Measurements from ENCODE around the gene NRP2.

NRP2 gene

GRCh38 chr2:205816268-205816667 lies 134.0 kb downstream of the NRP2 start:
- Histone ChIP-seq H3K4me1 (ENCODE audit: insufficient read depth, low read length) (no peaks in the 10 kb centered on the region), H3K79me2 (ENCODE audit: insufficient read depth, low read length) (no peaks in the 10 kb centered on the region), H3K27me3 (ENCODE audit: insufficient read depth, low read length, poor library complexity) (no peaks in the 10 kb centered on the region), H4K20me1 (ENCODE audit: insufficient read depth, low read length) (no peaks in the 10 kb centered on the region), H3K9me3 (ENCODE audit: insufficient read depth, low read length, severe bottlenecking) (no peaks in the 10 kb centered on the region), H3K36me3 (ENCODE audit: insufficient read depth, low read length) (no peaks in the 10 kb centered on the region), H3K4me3 (ENCODE audit: low read depth in 1 of 2, low read length in 2 of 2) (no peak overlapping the region), H2AFZ (ENCODE audit: low read depth, low read length) (no peak overlapping the region), H3K4me2 (ENCODE audit: insufficient read depth, low read length) (no peak overlapping the region), H3K27ac (ENCODE audit: low read length) (no peak overlapping the region), H3K9ac (ENCODE audit: low read depth, low read length) (no peak overlapping the region)
- no peak for ATAC-seq (ENCODE audit: insufficient read depth, low read depth)
- DNase-seq = no peak
- TF ChIP-seq EZH2 (IDR thresholded peaks at IDR 0.05; ENCODE audit: borderline replicate concordance, low read depth, low read length, severe bottlenecking) = no peak
- TF ChIP-seq, protein P1, sequence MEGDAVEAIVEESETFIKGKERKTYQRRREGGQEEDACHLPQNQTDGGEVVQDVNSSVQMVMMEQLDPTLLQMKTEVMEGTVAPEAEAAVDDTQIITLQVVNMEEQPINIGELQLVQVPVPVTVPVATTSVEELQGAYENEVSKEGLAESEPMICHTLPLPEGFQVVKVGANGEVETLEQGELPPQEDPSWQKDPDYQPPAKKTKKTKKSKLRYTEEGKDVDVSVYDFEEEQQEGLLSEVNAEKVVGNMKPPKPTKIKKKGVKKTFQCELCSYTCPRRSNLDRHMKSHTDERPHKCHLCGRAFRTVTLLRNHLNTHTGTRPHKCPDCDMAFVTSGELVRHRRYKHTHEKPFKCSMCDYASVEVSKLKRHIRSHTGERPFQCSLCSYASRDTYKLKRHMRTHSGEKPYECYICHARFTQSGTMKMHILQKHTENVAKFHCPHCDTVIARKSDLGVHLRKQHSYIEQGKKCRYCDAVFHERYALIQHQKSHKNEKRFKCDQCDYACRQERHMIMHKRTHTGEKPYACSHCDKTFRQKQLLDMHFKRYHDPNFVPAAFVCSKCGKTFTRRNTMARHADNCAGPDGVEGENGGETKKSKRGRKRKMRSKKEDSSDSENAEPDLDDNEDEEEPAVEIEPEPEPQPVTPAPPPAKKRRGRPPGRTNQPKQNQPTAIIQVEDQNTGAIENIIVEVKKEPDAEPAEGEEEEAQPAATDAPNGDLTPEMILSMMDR (IDR thresholded peaks at IDR 0.05; ENCODE audit: borderline replicate concordance, extremely low read depth, low read length, poor library complexity, severe bottlenecking) = no peak

- TF ChIP-seq, protein P1 (IDR thresholded peaks at IDR 0.05; ENCODE audit: borderline replicate concordance, extremely low read depth, low read length, poor library complexity, severe bottlenecking) = no peak
- TF ChIP-seq EZH2 (IDR thresholded peaks at IDR 0.05; ENCODE audit: borderline replicate concordance, low read depth, low read length, severe bottlenecking) = no peak
- Histone ChIP-seq H3K4me2 (ENCODE audit: insufficient read depth, low read length) (no peak overlapping the region), H4K20me1 (ENCODE audit: insufficient read depth, low read length) (no peaks in the 10 kb centered on the region), H3K79me2 (ENCODE audit: insufficient read depth, low read length) (no peaks in the 10 kb centered on the region), H3K4me3 (ENCODE audit: low read depth in 1 of 2, low read length in 2 of 2) (no peak overlapping the region), H3K27me3 (ENCODE audit: insufficient read depth, low read length, poor library complexity) (no peaks in the 10 kb centered on the region), H3K9me3 (ENCODE audit: insufficient read depth, low read length, severe bottlenecking) (no peaks in the 10 kb centered on the region), H3K27ac (ENCODE audit: low read length) (no peak overlapping the region), H3K4me1 (ENCODE audit: insufficient read depth, low read length) (no peaks in the 10 kb centered on the region), H3K36me3 (ENCODE audit: insufficient read depth, low read length) (no peaks in the 10 kb centered on the region), H3K9ac (ENCODE audit: low read depth, low read length) (no peak overlapping the region), H2AFZ (ENCODE audit: low read depth, low read length) (no peak overlapping the region)
- DNase-seq (no peak), ATAC-seq (ENCODE audit: insufficient read depth, low read depth) (no peak)
Observed at GRCh38 chr2:205822579-205822978, 140.3 kb downstream of the NRP2 start.

DNA sequence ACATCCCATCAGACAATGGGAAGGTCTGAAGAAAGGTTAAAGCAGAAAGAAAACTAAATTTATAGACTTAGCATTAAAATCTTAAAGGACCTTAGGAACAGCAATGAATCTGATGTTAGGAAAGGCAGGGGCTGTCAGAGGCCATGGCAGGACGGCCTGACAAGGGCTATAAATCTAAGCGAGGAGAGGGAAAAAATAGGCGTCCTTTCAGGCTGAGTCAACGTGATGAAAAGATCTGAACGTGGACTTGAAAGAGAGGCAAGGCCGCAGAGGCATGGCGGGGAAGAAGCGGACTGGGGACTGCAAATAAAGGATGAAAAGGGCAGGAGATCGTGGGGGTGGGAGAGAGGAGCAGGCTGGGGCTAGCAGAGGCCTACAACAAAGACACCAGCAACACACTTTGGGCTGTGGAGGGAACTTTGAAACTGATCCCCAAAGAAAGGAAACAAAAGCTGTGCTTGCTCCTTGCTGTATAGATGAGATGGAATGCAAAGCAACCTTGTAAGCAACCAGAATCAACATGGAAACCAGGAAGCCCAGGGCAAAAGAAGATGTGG lies 145.6 kb downstream of the NRP2 start:
- Histone ChIP-seq H3K4me1 (ENCODE audit: insufficient read depth, low read length) (no peaks in the 10 kb centered on the region), H3K4me3 (ENCODE audit: low read depth in 1 of 2, low read length in 2 of 2) (no peak overlapping the region), H3K79me2 (ENCODE audit: insufficient read depth, low read length) (no peaks in the 10 kb centered on the region), H4K20me1 (ENCODE audit: insufficient read depth, low read length) (no peaks in the 10 kb centered on the region), H3K9me3 (ENCODE audit: insufficient read depth, low read length, severe bottlenecking) (no peaks in the 10 kb centered on the region), H3K27me3 (ENCODE audit: insufficient read depth, low read length, poor library complexity) (no peaks in the 10 kb centered on the region), H3K9ac (ENCODE audit: low read depth, low read length) (no peak overlapping the region), H3K36me3 (ENCODE audit: insufficient read depth, low read length) (no peaks in the 10 kb centered on the region), H2AFZ (ENCODE audit: low read depth, low read length) (no peak overlapping the region), H3K27ac (ENCODE audit: low read length) (no peak overlapping the region), H3K4me2 (ENCODE audit: insufficient read depth, low read length) (no peak overlapping the region)
- ATAC-seq (ENCODE audit: insufficient read depth, low read depth) (no peak), DNase-seq (no peak)
- TF ChIP-seq, protein P1 (IDR thresholded peaks at IDR 0.05; ENCODE audit: borderline replicate concordance, extremely low read depth, low read length, poor library complexity, severe bottlenecking) = no peak
- no peak for TF ChIP-seq EZH2 (IDR thresholded peaks at IDR 0.05; ENCODE audit: borderline replicate concordance, low read depth, low read length, severe bottlenecking)

- H3K79me2 ChIP-seq (ENCODE audit: insufficient read depth, low read length) = no peaks in the 10 kb centered on the region
Observed at GRCh38 chr2:205833864-205834263, 151.6 kb downstream of the NRP2 start.

More at GRCh38 chr2:205833864-205834263, 151.6 kb downstream of the NRP2 start:
- H3K27me3 ChIP-seq (ENCODE audit: insufficient read depth, low read length, poor library complexity) = no peaks in the 10 kb centered on the region
- H4K20me1 ChIP-seq (ENCODE audit: insufficient read depth, low read length) = no peaks in the 10 kb centered on the region
- H3K27ac ChIP-seq (ENCODE audit: low read length) = no peak overlapping the region
- H3K4me2 ChIP-seq (ENCODE audit: insufficient read depth, low read length) = no peak overlapping the region
- H2AFZ ChIP-seq (ENCODE audit: low read depth, low read length) = no peak overlapping the region
- no peaks in the 10 kb centered on the region for H3K9me3 ChIP-seq (ENCODE audit: insufficient read depth, low read length, severe bottlenecking)
- H3K4me3 ChIP-seq (ENCODE audit: low read depth in 1 of 2, low read length in 2 of 2) = no peak overlapping the region
- TF ChIP-seq, protein P1 (IDR thresholded peaks at IDR 0.05; ENCODE audit: borderline replicate concordance, extremely low read depth, low read length, poor library complexity, severe bottlenecking) = no peak
- no peaks in the 10 kb centered on the region for H3K4me1 ChIP-seq (ENCODE audit: insufficient read depth, low read length)
- no peak for DNase-seq
- no peaks in the 10 kb centered on the region for H3K36me3 ChIP-seq (ENCODE audit: insufficient read depth, low read length)
- ATAC-seq (ENCODE audit: insufficient read depth, low read depth) = no peak
- H3K9ac ChIP-seq (ENCODE audit: low read depth, low read length) = no peak overlapping the region
